Measurements from ENCODE around the gene MRPS12. TPM values are rescaled to one million over a fixed set of nuclear protein-coding genes. Genes with fewer than 3 reads are reported as not detected.

The MRPS12 gene
- polyA plus RNA-seq, 3 donors: 17.2 to 81.5 (median 73.0) TPM

GRCh38 chr19:38920602-38921419 is 9.9 kb upstream of the MRPS12 start:
- no peak for DNase-seq
- no peak overlapping the region for H3K9ac ChIP-seq (ENCODE audit: insufficient read depth, low read length, poor library complexity, severe bottlenecking)
- H4K20me1 ChIP-seq (ENCODE audit: insufficient read depth, low read length): no peaks in the 10 kb centered on the region
- no peak overlapping the region for H3K27ac ChIP-seq (ENCODE audit: low read depth in 1 of 2, low read length in 2 of 2)
- WGBS (ENCODE audit: insufficient coverage): 82% methylated on average over 12 of the region's 14 CpGs
- Mint-ChIP-seq H3K4me3 (no peak overlapping the region), H3K36me3 (peaks cover 31 to 43% of the 10 kb centered on the region in 2 donors), H3K27me3 (ENCODE audit: low read depth in 3 of 3) (peaks cover 0 to 2% (median 0%) of the 10 kb centered on the region in 3 donors), H3K4me1 (no peaks in the 10 kb centered on the region), H3K9me3 (peaks cover 0 to 4% (median 0%) of the 10 kb centered on the region in 7 donors), H3K27ac (no peak overlapping the region)
- H3K4me2 ChIP-seq (replicated peaks; ENCODE audit: extremely low read depth, low read length, poor library complexity, severe bottlenecking): no peak overlapping the region
- no peak for TF ChIP-seq CTCF (IDR thresholded peaks at IDR 0.05)
- H3K27me3 ChIP-seq (ENCODE audit: control insufficient read depth in 2 of 2, insufficient read depth in 2 of 2, low read length in 2 of 2): no peaks in the 10 kb centered on the region
- H3K4me3 ChIP-seq (replicated peaks in 1 of 3; ENCODE audit: low read depth in 2 of 3, low read length in 3 of 3): no peak overlapping the region
- no peak overlapping the region for H2AFZ ChIP-seq (ENCODE audit: insufficient read depth, low read depth, low read length, poor library complexity, severe bottlenecking)
- intact Hi-C loops (cut with micrococcal nuclease): loop anchor here in 1 of 2 donors (10.0 kb wide), 2 partner anchors 186 to 516 kb away; partner anchors contain the start of gene FAM98C
- H3K36me3 ChIP-seq (replicated peaks in 1 of 2; ENCODE audit: control insufficient read depth in 1 of 2, insufficient read depth in 2 of 2, low read length in 2 of 2): peaks cover 22 to 34% of the 10 kb centered on the region in 2 donors
- no peaks in the 10 kb centered on the region for H3K4me1 ChIP-seq (ENCODE audit: control insufficient read depth in 1 of 2, insufficient read depth in 2 of 2, low read length in 2 of 2)
- no peaks in the 10 kb centered on the region for H3K79me2 ChIP-seq (ENCODE audit: insufficient read depth, low read length)
- no peaks in the 10 kb centered on the region for H3K9me3 ChIP-seq (replicated peaks in 1 of 2; ENCODE audit: control insufficient read depth in 1 of 2, insufficient read depth in 1 of 2, low read length in 2 of 2)

GRCh38 chr19:38921420-38922274 is 9.1 kb upstream of the MRPS12 start:
- Histone ChIP-seq H3K27ac (ENCODE audit: low read depth in 1 of 2, low read length in 2 of 2) (no peak overlapping the region), H3K9me3 (replicated peaks in 1 of 2; ENCODE audit: control insufficient read depth in 1 of 2, insufficient read depth in 1 of 2, low read length in 2 of 2) (no peaks in the 10 kb centered on the region), H3K79me2 (ENCODE audit: insufficient read depth, low read length) (no peaks in the 10 kb centered on the region), H3K4me1 (ENCODE audit: control insufficient read depth in 1 of 2, insufficient read depth in 2 of 2, low read length in 2 of 2) (no peaks in the 10 kb centered on the region), H3K4me2 (replicated peaks; ENCODE audit: extremely low read depth, low read length, poor library complexity, severe bottlenecking) (no peak overlapping the region), H3K27me3 (ENCODE audit: control insufficient read depth in 2 of 2, insufficient read depth in 2 of 2, low read length in 2 of 2) (no peaks in the 10 kb centered on the region), H4K20me1 (ENCODE audit: insufficient read depth, low read length) (no peaks in the 10 kb centered on the region), H3K9ac (ENCODE audit: insufficient read depth, low read length, poor library complexity, severe bottlenecking) (no peak overlapping the region), H2AFZ (ENCODE audit: insufficient read depth, low read depth, low read length, poor library complexity, severe bottlenecking) (no peak overlapping the region), H3K4me3 (replicated peaks in 1 of 3; ENCODE audit: low read depth in 2 of 3, low read length in 3 of 3) (no peak overlapping the region), H3K36me3 (replicated peaks in 1 of 2; ENCODE audit: control insufficient read depth in 1 of 2, insufficient read depth in 2 of 2, low read length in 2 of 2) (peaks cover 24 to 34% of the 10 kb centered on the region in 2 donors)
- Mint-ChIP-seq H3K27me3 (ENCODE audit: low read depth in 3 of 3) (peaks cover 0 to 2% (median 0%) of the 10 kb centered on the region in 3 donors), H3K4me3 (no peak overlapping the region), H3K27ac (peak overlapping the region in 1 of 7 donors; percentile 1), H3K9me3 (peaks cover 0 to 4% (median 0%) of the 10 kb centered on the region in 7 donors), H3K4me1 (no peaks in the 10 kb centered on the region), H3K36me3 (peaks cover 36 to 42% of the 10 kb centered on the region in 2 donors)
- DNase-seq: no peak
- TF ChIP-seq CTCF (IDR thresholded peaks at IDR 0.05): no peak
- WGBS (ENCODE audit: insufficient coverage): 94% methylated on average over 15 of the region's 20 CpGs
- intact Hi-C loops (cut with micrococcal nuclease): loop anchor here in 1 of 2 donors (10.0 kb wide), 2 partner anchors 187 to 517 kb away; partner anchors contain the start of gene FAM98C
